Thyroid gland (tissue), 4 donors: ENCODE results near the gene GAS5.

Experiments
- POLR2A ChIP-seq, 2 donors: fragments of 450-650 bp; IDR thresholded peaks; one replicate each; pipeline ENCODE4 v1.6.1; 2017; ENCODE audit warnings: antibody characterized with exemption in 2 of 2, mild to moderate bottlenecking in 2 of 2, moderate library complexity in 1 of 2
- TF ChIP-seq, protein P1 (sequence below), 6 experiments: fragments of 200-600 bp in 3 of 6; fragments of 450-650 bp in 3 of 6; sonication (generic) in 3 of 6; IDR thresholded peaks; one replicate each; pipeline ENCODE4 v1.5.1; 2016 to 2019; ENCODE audit warnings: antibody characterized with exemption in 6 of 6, mild to moderate bottlenecking in 2 of 6, inconsistent platforms in 1 of 6, moderate library complexity in 1 of 6

DNA sequence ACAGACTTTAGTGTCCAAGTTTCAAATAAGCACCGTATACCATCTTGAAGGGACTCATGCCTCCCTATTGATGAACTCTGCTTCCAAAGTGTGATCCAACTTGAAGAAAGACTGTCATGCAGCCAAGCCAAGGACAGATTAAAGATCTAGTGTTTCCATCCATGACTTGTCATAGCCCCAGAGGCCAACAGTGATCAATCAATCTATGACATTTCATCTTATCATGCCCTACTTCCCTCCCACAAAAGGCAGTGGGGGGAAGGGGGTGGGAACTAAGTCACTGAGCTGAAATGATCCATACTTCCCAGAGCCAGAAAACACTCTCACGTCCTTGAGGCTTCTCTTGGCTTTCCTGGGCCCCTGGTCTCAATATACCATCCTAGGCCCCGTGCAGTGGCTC lies 45.3 kb upstream of the GAS5 start:
- TF ChIP-seq POLR2A (IDR thresholded peaks at IDR 0.05), result no peak
- TF ChIP-seq, protein P1, sequence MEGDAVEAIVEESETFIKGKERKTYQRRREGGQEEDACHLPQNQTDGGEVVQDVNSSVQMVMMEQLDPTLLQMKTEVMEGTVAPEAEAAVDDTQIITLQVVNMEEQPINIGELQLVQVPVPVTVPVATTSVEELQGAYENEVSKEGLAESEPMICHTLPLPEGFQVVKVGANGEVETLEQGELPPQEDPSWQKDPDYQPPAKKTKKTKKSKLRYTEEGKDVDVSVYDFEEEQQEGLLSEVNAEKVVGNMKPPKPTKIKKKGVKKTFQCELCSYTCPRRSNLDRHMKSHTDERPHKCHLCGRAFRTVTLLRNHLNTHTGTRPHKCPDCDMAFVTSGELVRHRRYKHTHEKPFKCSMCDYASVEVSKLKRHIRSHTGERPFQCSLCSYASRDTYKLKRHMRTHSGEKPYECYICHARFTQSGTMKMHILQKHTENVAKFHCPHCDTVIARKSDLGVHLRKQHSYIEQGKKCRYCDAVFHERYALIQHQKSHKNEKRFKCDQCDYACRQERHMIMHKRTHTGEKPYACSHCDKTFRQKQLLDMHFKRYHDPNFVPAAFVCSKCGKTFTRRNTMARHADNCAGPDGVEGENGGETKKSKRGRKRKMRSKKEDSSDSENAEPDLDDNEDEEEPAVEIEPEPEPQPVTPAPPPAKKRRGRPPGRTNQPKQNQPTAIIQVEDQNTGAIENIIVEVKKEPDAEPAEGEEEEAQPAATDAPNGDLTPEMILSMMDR (IDR thresholded peaks at IDR 0.05), result no peak
